Hematopoietic multipotent progenitor cell (in vitro differentiated cells): ENCODE measurements around the gene NAB2. TPM values are rescaled to one million over a fixed set of nuclear protein-coding genes. Genes with fewer than 3 reads are reported as not detected.
"Not testable (repeated sequence)": the region's sequence is repeated elsewhere in the genome, so short reads cannot be mapped to it uniquely, and the experiment has no call there.

ENCODE experiments used
- DNase-seq, 3 donors: peaks; one replicate each; pipeline ENCODE4 v3.0.0-alpha.2; 2011 to 2015; ENCODE audit warnings: low read depth in 2 of 3, low spot score in 2 of 3
- total RNA-seq: library from RNA; depleted of rRNA; stranded (reverse); fragments of >200 nt; gene quantifications from one replicate; pipeline ENCODE4 v1.2.3, GENCODE V29; 2012

NAB2 gene
- total RNA-seq, 1 donor, result 21.0 TPM

DNA sequence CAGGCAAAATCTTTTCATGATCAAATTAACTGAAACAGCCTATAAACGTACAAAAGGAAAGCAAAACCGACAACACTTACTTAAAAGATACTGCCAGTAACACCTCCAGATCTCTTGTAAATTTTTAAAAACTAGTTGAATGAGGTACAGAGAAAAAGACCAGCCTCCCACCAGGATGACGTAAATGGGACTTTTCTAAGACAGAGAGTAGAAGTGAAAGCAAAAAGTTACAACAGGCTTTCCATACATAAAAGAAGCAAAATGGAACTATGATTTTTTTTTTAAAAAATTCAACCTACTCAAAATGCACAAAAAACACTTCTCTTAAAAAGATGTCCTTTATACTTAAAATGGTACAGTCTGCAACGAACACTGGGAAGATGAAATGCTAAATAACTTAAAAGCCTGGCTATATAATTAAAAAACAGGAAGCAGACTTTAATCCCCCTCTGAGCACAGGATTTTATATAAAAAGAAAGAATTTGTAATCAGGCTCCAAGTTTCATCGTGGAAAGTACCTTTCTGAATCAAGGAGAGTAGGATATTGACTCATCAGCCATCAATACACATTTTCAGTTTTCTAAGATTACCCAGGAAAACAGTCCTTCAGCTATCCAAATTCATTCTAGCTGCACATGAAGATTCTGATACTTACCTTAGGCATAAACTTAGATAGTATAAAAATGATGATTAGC is 24.8 kb upstream of the NAB2 start:
- DNase-seq, result peak in 2 of 3 donors; percentile 40 to 47

- DNase-seq, result no peak
These were observed 22.7 kb upstream of the NAB2 start for GRCh38 chr12:57066245-57066644.

GRCh38 chr12:57069523-57069922 is 19.4 kb upstream of the NAB2 start:
- DNase-seq, result peak in 2 of 3 donors; percentile 84 to 95

- DNase-seq, result no peak
These were observed 16.3 kb upstream of the NAB2 start for GRCh38 chr12:57072661-57073060.

DNA sequence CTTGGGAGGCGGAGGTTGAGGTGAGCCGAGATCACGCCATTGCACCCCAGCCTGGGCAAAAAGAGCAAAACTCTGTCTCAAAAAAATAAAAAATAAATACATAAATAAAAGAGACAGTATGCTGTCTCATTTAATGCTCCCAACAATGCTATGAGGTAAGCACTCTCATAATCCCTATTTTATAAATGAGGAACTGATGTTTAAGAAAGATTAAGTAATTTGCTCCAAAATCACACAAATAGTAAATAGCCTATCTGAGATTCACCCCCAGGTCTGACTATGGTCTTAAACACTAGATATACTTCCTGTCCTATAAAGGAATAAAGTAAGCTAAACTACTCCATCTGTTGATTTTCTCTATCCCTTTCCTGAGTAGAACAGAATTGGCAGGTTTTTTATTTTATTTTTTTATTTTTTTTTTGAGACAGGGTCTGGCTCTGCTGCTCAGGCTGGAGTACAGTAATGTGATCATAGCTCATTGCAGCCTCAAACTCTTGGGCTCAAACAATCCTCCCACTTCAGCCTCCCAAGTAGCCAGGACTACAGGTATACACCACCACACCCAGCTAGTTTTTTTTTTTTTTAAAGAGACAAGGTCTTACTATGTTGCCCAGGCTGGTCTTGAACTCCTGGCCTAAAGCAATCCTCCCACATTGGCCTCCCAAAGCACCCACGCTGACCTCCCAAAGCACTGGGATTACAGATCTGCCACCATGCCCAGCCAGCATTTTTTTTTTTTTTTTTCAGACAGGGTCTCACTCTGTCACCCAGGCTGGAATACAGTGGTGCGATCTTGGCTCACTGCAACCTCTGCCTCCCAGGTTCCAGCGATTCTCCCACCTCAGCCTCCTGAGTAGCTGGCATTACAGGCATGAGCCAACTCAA is 15.1 kb upstream of the NAB2 start:
- DNase-seq, result not testable (repeated sequence)

DNA sequence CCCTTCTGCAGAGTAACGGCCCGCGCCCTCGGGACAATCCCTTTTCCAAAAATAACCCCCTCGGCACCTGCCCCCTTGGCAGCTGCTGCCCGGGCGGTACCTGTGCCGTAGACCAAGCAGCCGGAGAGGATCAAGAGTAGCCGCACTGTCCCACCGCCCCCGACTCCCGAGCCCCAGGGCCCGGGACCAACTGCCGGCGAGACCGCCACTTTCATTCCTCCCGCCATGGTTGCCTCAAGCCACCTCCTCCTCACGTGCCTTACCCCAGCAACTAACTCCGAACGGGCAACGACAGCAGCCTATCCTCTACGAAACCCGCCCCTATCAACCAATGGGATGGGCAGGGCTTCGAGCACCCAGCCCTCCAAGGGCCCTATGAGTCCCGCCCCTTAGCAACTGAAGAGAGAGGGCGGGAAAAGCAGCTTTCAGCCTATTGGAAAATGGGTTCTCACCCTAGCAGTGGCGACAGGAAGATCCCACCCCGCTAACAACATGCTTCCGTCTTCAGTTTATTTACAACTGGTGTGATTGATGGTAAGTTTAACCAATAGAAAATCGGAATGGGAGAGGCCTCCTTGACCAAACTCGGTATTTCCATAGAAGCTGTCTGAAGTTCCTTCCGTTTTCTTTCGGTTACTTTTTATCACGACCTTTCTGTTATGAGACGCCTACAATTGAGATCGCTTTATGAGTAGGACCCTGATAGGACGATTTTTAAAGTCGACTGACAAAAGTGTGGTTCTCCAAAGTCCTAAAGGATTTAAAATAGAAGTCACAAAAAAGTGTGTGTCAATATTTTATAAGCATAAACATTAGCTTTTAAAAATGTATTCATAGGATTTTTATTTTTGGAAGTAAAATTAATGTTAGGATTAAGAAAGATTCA is 10.2 kb upstream of the NAB2 start, which contains the start of gene NEMP1:
Gene NEMP1, minus strand, starts transcription at position 273 of the 886 bp plus-strand sequence. Its CDS starts 46 bp downstream, at position 227.
- peak; percentile 86 to 100 (median 100) for DNase-seq

DNA sequence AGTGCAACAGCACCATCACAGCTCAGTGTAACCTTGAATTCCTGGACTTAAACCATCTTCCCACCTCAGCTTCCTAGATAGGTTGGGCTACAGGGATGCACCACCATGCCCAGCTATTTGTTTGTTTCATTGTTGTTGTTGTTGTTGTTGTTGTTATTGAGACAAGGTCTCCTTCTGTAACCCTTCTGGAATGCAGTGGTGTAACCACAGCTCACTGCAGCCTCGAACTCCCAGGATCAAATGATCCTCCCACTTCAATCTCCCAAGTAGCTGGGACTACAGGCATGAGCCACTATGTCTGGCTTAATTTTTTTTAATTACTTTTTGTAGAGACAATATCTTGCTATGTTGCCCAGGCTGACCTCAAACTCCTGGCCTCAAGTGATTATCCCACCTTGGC is 9.1 kb upstream of the NAB2 start:
- DNase-seq, result no peak

DNA sequence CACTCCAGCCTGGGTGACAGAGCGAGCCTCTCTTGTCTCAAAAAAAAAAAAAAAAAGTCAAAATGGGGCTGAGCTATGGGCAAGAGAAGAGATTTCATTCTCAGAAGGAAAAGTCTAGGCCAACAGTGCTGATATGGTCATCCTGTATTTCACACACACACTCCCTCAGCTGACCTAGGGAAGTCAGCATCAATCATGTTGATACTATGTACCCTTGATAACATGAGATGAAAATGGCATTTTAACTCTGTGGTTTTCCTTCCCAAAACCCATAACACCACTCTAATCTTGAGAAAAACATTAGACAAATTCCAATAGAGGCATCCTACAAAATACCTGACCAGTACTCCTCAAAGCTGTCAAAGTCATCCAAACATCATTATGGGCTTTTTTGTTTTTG is 8.1 kb upstream of the NAB2 start:
- no peak for DNase-seq

DNA sequence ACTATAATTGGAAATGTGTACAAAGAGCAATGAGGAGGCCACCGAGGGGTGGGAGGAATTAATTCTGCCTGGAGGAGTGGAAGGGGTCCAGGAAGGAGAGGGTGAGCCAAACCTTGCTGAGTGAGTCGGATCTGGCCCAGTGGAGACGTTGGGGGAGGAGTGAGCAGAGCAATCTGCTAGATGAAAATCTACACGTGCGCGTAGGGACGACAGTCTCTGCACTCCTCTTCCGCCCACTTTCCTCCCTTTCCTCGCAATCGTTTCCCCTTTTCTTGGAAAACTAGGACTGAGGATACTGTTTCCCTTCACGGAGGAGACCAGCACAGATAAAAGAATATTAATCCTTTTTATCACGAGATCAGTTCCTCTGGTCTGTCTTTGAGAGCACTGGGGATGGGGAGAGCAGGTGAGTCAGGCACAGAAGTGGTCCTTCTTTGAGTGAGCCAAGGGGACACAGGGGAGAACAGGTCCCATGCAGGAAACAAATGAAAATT is 2.9 kb upstream of the NAB2 start:
- DNase-seq, result no peak

GRCh38 chr12:57086493-57087009 is 2.4 kb upstream of the NAB2 start:
- DNase-seq, result peak in 2 of 3 donors; percentile 62 to 69

- peak; percentile 77 to 93 (median 91) for DNase-seq
These were observed 1.8 kb upstream of the NAB2 start for GRCh38 chr12:57087010-57087690.

DNA sequence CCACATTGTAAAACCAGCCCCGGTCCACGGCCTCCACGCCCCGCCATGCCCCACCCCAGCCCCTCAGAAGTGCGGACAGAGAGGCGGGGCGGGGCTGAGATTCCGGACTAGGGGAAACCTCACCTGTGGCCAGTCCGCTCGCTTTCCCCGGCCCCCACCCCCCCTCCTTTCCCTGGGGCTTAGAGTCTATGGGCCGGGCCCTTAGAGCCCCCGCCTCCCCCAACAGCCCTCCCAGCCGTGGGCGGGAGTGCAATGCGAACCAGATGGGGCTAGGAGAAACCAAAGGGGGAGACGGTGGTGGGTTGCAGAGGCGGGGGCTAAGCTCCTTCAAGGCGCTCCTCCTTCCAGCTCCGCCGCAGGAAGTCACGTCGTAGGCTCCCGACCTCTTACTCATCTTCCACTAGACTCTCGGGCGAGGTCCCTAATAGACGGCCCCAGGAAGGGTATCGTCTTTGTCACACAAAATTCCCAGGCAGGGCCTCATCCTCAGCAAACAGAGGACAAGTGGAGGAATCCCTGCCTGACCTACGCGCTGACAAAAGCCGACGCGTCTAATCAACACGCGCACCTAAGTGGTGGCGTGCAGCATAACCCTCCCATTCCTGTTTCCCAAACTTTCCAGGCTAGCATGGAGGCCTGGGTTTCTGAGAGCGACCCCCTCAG is 1.1 kb upstream of the NAB2 start:
- DNase-seq, result peak in 2 of 3 donors; percentile 91 to 96

- peak in 2 of 3 donors; percentile 44 to 48 for DNase-seq
These were observed 644 bp downstream of the NAB2 start for GRCh38 chr12:57089271-57090245.

DNA sequence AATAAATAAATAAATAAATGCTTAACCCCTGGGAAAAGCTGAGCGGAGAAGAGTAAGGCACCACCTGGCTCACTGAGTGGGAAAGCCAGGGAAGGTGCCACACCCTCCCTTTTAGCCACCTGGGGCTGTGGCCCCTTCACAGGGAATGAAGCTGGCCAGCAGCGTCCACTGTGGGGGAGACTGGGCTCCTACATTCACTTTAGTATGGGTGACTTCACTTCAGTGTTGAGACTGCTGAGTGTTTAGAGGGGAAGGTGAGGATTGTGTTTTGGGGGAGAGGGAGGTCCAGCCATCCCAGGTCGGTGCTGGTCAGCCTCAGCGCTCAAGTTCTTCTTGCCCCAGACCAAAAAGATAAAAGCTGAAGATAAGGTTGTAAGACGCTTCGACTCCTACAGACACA is 1.6 kb downstream of the NAB2 start:
- no peak for DNase-seq

- DNase-seq, result no peak
These were observed 2.2 kb downstream of the NAB2 start for GRCh38 chr12:57090924-57091637.

GRCh38 chr12:57091638-57092528 is 3.0 kb downstream of the NAB2 start:
- no peak for DNase-seq

- DNase-seq, result no peak
These were observed 3.6 kb downstream of the NAB2 start for GRCh38 chr12:57092529-57092862.
